WTC11 (cell line): ENCODE results near the gene EIF2A. TPM values are rescaled to one million over a fixed set of nuclear protein-coding genes. Genes with fewer than 3 reads are reported as not detected.
A peak's percentile ranks its signal among the peaks of the same experiment; 100 is the strongest.

Experiments used
- ATAC-seq: fragments of 200-7000 bp; cut with Tn5 transposase; 2 replicates; pipeline ENCODE4 v1.10.0; 2021; ENCODE audit warnings: mild to moderate bottlenecking, moderate library complexity
- CTCF ChIA-PET: fragments of 300-600 bp; sonication (Branson Sonifier 250); formaldehyde crosslinking; loops from one replicate; lab custom pipeline; 2021; ENCODE audit warnings: antibody characterized with exemption; lab: Charles Lee
- POLR2A ChIA-PET: fragments of 350-600 bp; sonication (Branson Sonifier 250); formaldehyde crosslinking; loops from one replicate; lab custom pipeline; 2021; ENCODE audit warnings: antibody characterized with exemption; lab: Charles Lee
- DNase-seq: peaks from one replicate; pipeline ENCODE4 v3.0.0; 2021; ENCODE audit warnings: low spot score
- H3K27ac Mint-ChIP-seq: 2 replicates; pipeline ENCODE4 v1.8.0; 2021; ENCODE audit warnings: mixed read lengths
- H3K27me3 Mint-ChIP-seq: 2 replicates; pipeline ENCODE4 v1.8.0; 2021; ENCODE audit warnings: low read depth, mild to moderate bottlenecking, moderate library complexity, mixed read lengths
- H3K36me3 Mint-ChIP-seq: 2 replicates; pipeline ENCODE4 v1.8.0; 2021; ENCODE audit warnings: mixed read lengths
- H3K4me1 Mint-ChIP-seq: 2 replicates; pipeline ENCODE4 v1.8.0; 2022; ENCODE audit warnings: mixed read lengths
- H3K4me3 Mint-ChIP-seq: 2 replicates; pipeline ENCODE4 v1.8.0; 2021; ENCODE audit warnings: mild to moderate bottlenecking, moderate library complexity, mixed read lengths
- H3K9me3 Mint-ChIP-seq: 2 replicates; pipeline ENCODE4 v1.8.0; 2021; ENCODE audit warnings: mixed read lengths
- ATF1 ChIP-seq: sonication (generic); formaldehyde crosslinking; IDR thresholded peaks from 2 replicates; pipeline ENCODE4 v1.8.1; 2023; ENCODE audit warnings: mild to moderate bottlenecking, moderate library complexity, missing genetic modification reagents
- ATF2 ChIP-seq: sonication (generic); formaldehyde crosslinking; IDR thresholded peaks from 2 replicates; pipeline ENCODE4 v1.8.1; 2022; ENCODE audit warnings: low read depth, missing genetic modification reagents, borderline replicate concordance
- CDX4 ChIP-seq: fragments of 250-450 bp; sonication (Bioruptor Pico); IDR thresholded peaks from 2 replicates; pipeline ENCODE4 v1.9.0; 2021; ENCODE audit warnings: moderate library complexity, mild to moderate bottlenecking, inconsistent platforms, borderline replicate concordance
- E2F1 ChIP-seq: sonication (generic); formaldehyde crosslinking; IDR thresholded peaks from 2 replicates; pipeline ENCODE4 v1.8.0; 2022; ENCODE audit warnings: mild to moderate bottlenecking, missing genetic modification reagents
- E2F4 ChIP-seq: sonication (generic); formaldehyde crosslinking; IDR thresholded peaks from 2 replicates; pipeline ENCODE4 v1.8.1; 2022; ENCODE audit warnings: low read depth, mild to moderate bottlenecking, moderate library complexity, missing genetic modification reagents, borderline replicate concordance
- ESRRA ChIP-seq: sonication (generic); formaldehyde crosslinking; IDR thresholded peaks from 2 replicates; pipeline ENCODE4 v1.8.1; 2022; ENCODE audit warnings: mild to moderate bottlenecking, missing genetic modification reagents, borderline replicate concordance
- GABPB1 ChIP-seq: sonication (generic); formaldehyde crosslinking; IDR thresholded peaks from 2 replicates; pipeline ENCODE4 v1.8.1; 2023; ENCODE audit warnings: mild to moderate bottlenecking, missing genetic modification reagents
- GRHL2 ChIP-seq: fragments of 250-450 bp; sonication (Bioruptor Pico); IDR thresholded peaks from 2 replicates; pipeline ENCODE4 v1.8.0; 2022; ENCODE audit warnings: mild to moderate bottlenecking, moderate library complexity; ENCODE audit not compliant: insufficient replicate concordance, severe bottlenecking
- KAT7 ChIP-seq: sonication (generic); formaldehyde crosslinking; IDR thresholded peaks from 2 replicates; pipeline ENCODE4 v1.8.1; 2023; ENCODE audit warnings: missing genetic modification reagents, mild to moderate bottlenecking, borderline replicate concordance
- RORB ChIP-seq: fragments of 250-450 bp; sonication (Bioruptor Pico); IDR thresholded peaks from 2 replicates; pipeline ENCODE4 v1.9.0; 2021; ENCODE audit warnings: mild to moderate bottlenecking
- SMAD3 ChIP-seq: sonication (generic); formaldehyde crosslinking; IDR thresholded peaks from 2 replicates; pipeline ENCODE4 v1.8.0; 2022; ENCODE audit warnings: missing genetic modification reagents, mild to moderate bottlenecking, borderline replicate concordance
- TCF7 ChIP-seq: sonication (generic); formaldehyde crosslinking; IDR thresholded peaks from 2 replicates; pipeline ENCODE4 v1.8.0; 2022; ENCODE audit warnings: mild to moderate bottlenecking, low read depth, missing genetic modification reagents, moderate library complexity
- ZMAT4 ChIP-seq: fragments of 250-450 bp; sonication (Bioruptor Pico); IDR thresholded peaks from 2 replicates; pipeline ENCODE4 v1.9.0; 2021; ENCODE audit warnings: mild to moderate bottlenecking
- ZNF121 ChIP-seq: sonication (generic); formaldehyde crosslinking; IDR thresholded peaks from 2 replicates; pipeline ENCODE4 v1.8.0; 2023; ENCODE audit warnings: missing genetic modification reagents
- ZNF138 ChIP-seq: sonication (generic); formaldehyde crosslinking; conservative IDR thresholded peaks from 2 replicates; pipeline ENCODE4 v1.8.1; 2022; ENCODE audit warnings: mild to moderate bottlenecking, moderate library complexity, missing genetic modification reagents
- ZNF219 ChIP-seq: sonication (generic); formaldehyde crosslinking; IDR thresholded peaks from 2 replicates; pipeline ENCODE4 v1.8.0; 2023; ENCODE audit warnings: missing genetic modification reagents, mild to moderate bottlenecking, borderline replicate concordance
- ZNF317 ChIP-seq: sonication (generic); formaldehyde crosslinking; IDR thresholded peaks from 2 replicates; pipeline ENCODE4 v1.8.1; 2023; ENCODE audit warnings: low read depth, mild to moderate bottlenecking, moderate library complexity, missing genetic modification reagents, borderline replicate concordance
- ZNF416 ChIP-seq: fragments of 250-450 bp; sonication (Bioruptor Pico); IDR thresholded peaks from 2 replicates; pipeline ENCODE4 v1.9.0; 2021; ENCODE audit warnings: mild to moderate bottlenecking, inconsistent platforms
- ZNF423 ChIP-seq: fragments of 250-450 bp; sonication (Bioruptor Pico); IDR thresholded peaks from 2 replicates; pipeline ENCODE4 v2.1.2; 2022; ENCODE audit warnings: mild to moderate bottlenecking, moderate library complexity
- total RNA-seq: library from RNA; stranded (reverse); gene quantifications from 3 replicates; pipeline ENCODE4 v1.2.3, GENCODE V29; 2021

EIF2A gene
- total RNA-seq, 1 experiment from 2014 or later = 88.4 TPM

- ATAC-seq = no peak
- CTCF ChIA-PET = no interaction called here
- H3K4me3 Mint-ChIP-seq = peak overlapping the region; percentile 17
- peaks cover 69% of the 10 kb centered on the region for H3K4me1 Mint-ChIP-seq
- no peaks in the 10 kb centered on the region for H3K27me3 Mint-ChIP-seq
- peaks cover 12% of the 10 kb centered on the region for H3K36me3 Mint-ChIP-seq
- no peaks in the 10 kb centered on the region for H3K9me3 Mint-ChIP-seq
- no peak for TF ChIP-seq ZNF423 (CRISPR knock-in tag)
- TF ChIP-seq ZNF219 = no peak
- TF ChIP-seq ZNF138 (CRISPR knock-in tag) = no peak
- TF ChIP-seq ESRRA (CRISPR knock-in tag) = no peak
- TF ChIP-seq GABPB1 (CRISPR knock-in tag) = no peak
- TF ChIP-seq RORB (CRISPR knock-in tag) = no peak
- no peak for TF ChIP-seq ZMAT4 (CRISPR knock-in tag)
- TF ChIP-seq CDX4 = no peak
- no peak for TF ChIP-seq ZNF317 (CRISPR knock-in tag)
- TF ChIP-seq SMAD3 = no peak
- no peak for TF ChIP-seq KAT7 (CRISPR knock-in tag)
- TF ChIP-seq, all 79 proteins: peak for 0
- peak overlapping the region; percentile 83 for H3K27ac Mint-ChIP-seq
- DNase-seq = no peak
- POLR2A ChIA-PET = interaction anchor here (0.6 to 0.7 kb wide), 3 partner anchors 158 to 597 kb away, joined by 4 to 5 read pairs (median 4); partner anchors contain the start of gene GPR171
Observed at GRCh38 chr3:150605998-150606641, 59.5 kb downstream of the EIF2A start.

- Mint-ChIP-seq H3K4me1 (peaks cover 57% of the 10 kb centered on the region), H3K36me3 (peaks cover 17% of the 10 kb centered on the region), H3K9me3 (no peaks in the 10 kb centered on the region), H3K27me3 (no peaks in the 10 kb centered on the region), H3K27ac (peak overlapping the region; percentile 83), H3K4me3 (peak overlapping the region; percentile 29)
- no peak for ATAC-seq
- ChIA-PET POLR2A (no interaction called here), CTCF (interaction anchor here (1.0 kb wide), 1 partner anchor 14 kb away, joined by 3 read pairs; no protein-coding TSS in a partner anchor)
- no peak for DNase-seq
- TF ChIP-seq GRHL2 (CRISPR knock-in tag) (no peak), E2F4 (CRISPR knock-in tag) (no peak), ZNF121 (CRISPR knock-in tag) (no peak), ZNF416 (CRISPR knock-in tag) (no peak), ATF2 (CRISPR knock-in tag) (no peak), TCF7 (CRISPR knock-in tag) (no peak), ATF1 (CRISPR knock-in tag) (no peak), ZNF138 (CRISPR knock-in tag) (no peak), ESRRA (CRISPR knock-in tag) (no peak), E2F1 (CRISPR knock-in tag) (no peak)
Observed at GRCh38 chr3:150607267-150608065, 60.9 kb downstream of the EIF2A start.
